Measurements from ENCODE around the gene RAP2C. TPM values are rescaled to one million over a fixed set of nuclear protein-coding genes. Genes with fewer than 3 reads are reported as not detected.
A peak's percentile ranks its signal among the peaks of the same experiment; 100 is the strongest.

Gene RAP2C
- total RNA-seq: 19.7 TPM

GRCh38 chrX:132219343-132219768, at the start of gene RAP2C:
Gene RAP2C (minus strand): TSS chrX:132219447. CDS start chrX:132217268, 2,179 bp downstream.
- DNase-seq: peak; percentile 16

- DNase-seq: no peak
Observed at GRCh38 chrX:132267392-132267791, 48.1 kb upstream of the RAP2C start.

- DNase-seq: peak; percentile 72
Observed at GRCh38 chrX:132266583-132267355, 47.5 kb upstream of the RAP2C start.

DNA sequence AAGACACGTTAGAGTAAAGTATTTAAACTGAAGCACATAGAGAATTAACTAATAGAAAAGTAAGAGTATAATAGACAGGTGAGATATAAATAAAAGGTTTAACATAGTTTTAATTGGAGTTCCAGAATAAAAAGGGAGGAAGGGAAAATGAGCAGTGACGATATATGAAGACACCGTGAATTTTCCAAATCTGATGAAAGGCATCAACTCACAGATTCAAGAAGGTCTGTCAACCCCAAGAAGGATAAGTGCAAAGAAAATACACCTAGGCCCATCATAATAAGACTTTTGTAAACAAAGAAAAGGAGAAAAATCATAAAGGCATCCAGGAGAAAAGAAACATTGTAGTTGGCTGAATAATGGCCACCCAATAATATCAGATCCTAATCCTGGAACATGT, 43.9 kb upstream of the RAP2C start:
- DNase-seq: no peak

GRCh38 chrX:132258509-132258908, 39.3 kb upstream of the RAP2C start:
- no peak for DNase-seq

DNA sequence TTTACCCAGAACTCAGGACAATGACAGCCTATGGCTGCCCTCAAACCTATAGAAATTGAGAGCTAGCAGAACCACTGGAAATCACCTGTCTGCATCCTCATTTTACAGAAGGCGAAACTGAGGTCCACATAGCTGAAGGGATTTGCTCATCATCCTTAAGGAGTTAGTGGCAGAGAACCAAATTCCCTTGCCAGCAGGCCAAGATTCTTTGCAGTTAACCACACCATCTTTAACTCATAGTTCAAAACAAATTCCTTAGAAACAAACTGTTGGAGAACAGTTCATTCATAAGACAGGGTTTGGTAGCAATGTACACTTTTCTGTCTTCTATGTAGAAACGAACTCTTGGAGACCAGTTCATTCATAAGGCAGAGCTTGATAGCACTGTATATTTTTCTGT, 37.9 kb upstream of the RAP2C start:
- peak; percentile 39 for DNase-seq

DNA sequence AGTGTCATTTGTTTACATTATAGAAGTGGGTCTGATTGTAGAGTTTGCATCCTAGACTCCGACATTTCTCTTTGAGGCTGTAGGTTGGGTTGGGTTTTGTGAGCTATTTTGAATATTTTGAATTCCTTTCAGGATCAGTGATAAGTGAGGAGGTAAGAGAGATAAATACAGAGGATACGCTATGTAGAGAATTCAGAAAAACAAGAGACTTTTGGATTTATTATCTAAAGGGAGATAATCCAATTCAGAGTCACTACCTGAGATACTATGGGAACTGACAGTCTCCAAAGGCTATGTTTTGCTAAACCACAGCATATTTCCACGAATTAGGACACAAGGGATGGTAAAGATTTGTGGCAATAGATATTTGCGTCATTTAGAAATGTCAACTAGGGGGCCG, 16.9 kb upstream of the RAP2C start:
- no peak for DNase-seq

- no peak for DNase-seq
Observed at GRCh38 chrX:132235488-132235887, 16.2 kb upstream of the RAP2C start.

DNA sequence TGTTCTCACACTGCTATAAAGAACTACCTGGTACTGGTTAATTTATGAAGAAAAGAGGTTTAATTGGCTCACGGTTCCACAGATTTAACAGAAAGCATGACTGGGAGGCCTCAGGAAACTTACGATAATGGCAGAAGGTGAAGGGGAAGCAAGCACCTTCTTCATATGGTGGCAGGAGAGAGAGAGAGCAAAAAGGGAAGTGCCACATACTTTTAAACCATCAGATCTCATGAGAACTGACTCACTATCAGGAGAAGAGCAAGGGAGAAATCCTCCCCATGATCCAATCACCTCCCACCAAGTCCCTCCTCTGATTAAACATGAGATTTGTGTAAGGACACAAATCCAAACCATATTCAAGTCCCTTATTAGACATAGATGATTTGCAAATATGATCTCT, 12.3 kb upstream of the RAP2C start:
- DNase-seq: no peak

- no peak for DNase-seq
Observed at GRCh38 chrX:132227383-132228112, 8.3 kb upstream of the RAP2C start.

- DNase-seq: no peak
Observed at GRCh38 chrX:132226169-132226568, 6.9 kb upstream of the RAP2C start.

DNA sequence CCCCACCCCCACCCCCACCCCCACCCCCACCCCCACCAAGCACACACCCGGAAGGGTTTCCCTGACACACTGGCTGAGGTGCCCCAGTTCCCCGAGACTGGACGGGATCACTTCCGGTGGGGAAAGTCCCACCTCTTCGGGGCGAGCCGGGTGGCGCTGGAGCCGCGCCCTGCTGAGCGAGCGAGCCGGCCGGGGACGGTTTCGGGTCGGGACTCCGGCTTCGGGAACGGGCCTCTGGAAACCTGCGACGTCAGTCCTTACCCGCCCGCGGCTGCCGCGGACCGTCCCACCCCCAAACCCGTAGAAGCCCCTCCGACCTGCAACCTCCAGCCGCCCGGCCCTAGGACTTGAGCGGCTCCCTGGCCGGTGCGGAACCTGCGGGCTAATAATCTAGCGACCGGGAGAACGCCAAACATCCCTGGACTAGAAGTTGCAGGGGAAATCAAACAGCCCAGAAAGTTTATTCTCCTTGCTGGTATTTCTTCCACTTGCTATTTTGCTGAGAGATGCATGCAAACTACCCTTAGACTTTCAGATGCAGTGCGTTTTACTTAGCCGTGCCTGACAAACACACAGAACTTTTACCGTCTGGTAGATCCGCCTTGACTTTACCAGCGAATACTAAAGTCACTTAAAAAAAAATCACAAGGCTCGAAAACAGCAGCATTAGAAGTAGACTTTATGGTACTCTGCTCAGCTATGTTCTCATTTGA, 991 bp downstream of the RAP2C start:
- peak; percentile 74 for DNase-seq

GRCh38 chrX:132217203-132218073, 1.8 kb downstream of the RAP2C start:
- peak; percentile 78 for DNase-seq

DNA sequence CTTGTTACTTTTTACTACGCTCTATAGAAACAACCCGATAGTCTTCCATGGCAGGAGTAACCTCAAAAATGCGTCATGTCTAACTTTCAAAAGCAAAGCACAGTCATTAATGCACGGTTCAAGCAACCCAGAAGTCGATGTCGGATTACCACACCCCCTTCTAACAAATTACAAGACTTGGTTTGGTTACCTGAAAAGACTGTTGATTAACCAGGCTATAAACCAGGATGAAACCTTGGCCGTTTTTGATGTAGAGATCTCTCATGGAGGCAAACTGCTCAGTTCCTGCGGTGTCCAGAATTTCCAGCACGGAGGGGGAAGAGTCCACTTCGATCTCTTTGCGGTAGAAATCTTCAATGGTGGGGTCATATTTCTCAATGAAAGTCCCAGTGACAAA, 2.4 kb downstream of the RAP2C start:
- DNase-seq: peak; percentile 28

- peak; percentile 6 for DNase-seq
Observed at GRCh38 chrX:132216283-132216682, 3.0 kb downstream of the RAP2C start.

- DNase-seq: no peak
Observed at GRCh38 chrX:132214518-132214917, 4.7 kb downstream of the RAP2C start.

- DNase-seq: no peak
Observed at GRCh38 chrX:132209527-132209926, 9.7 kb downstream of the RAP2C start.

DNA sequence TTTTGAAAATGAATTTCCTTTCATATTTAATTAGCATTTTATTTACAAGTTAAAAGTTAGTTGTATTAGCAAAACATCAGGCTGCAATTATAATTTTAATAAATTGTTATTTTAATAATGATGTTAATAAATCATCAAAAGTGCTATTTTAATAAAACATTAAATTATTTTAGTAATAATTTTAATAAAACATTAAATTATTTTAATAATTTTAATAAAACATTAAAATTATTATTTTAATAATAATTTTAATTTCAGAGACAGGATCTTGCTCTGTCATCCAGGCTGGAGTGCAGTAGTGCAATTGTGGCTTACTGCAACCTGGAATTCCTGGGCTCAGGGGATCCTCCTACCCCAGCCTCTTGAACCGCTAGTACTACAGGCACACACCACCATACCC, 10.8 kb downstream of the RAP2C start:
- DNase-seq: no peak

DNA sequence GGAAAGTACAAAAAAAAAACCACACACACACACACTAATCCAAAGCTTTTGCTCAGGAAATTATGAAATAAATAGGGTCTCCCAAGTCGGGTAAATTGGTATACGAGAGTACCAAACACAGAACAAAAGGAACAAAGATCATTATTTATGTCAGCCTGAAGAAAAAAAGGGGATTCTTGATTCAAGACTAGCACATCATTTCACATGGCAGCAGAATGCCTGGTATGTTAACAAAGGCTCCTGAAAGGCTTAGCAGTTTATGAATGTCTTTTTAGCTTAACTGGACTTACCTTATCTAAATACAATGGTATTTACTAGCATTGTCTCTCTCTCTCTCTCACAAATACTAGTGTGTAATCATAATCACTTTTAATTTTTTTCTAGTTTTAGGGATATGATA, 11.3 kb downstream of the RAP2C start:
- no peak for DNase-seq

DNA sequence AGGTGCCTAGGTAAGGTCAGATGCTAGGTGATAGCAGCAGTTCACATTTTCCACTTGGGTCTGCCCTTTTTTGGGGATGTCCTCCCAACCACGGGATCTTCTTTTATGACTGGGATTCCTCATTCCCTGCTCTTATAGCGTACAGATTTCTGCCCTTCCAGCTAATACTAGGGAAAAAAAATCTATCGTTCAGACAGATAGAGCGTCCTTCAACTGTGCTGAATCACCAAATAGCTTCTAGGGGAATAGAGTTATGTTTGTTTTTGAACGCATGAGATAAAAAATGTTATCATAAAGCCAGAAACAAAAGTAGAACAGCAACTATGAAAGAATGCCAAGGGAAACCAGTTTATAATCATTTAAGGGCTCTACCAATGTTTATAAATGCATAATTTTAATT, 13.0 kb downstream of the RAP2C start:
- DNase-seq: no peak

GRCh38 chrX:132204629-132205028, 14.6 kb downstream of the RAP2C start:
- DNase-seq: no peak

GRCh38 chrX:132200976-132201375, 18.3 kb downstream of the RAP2C start:
- no peak for DNase-seq
